T-helper 2 cell (primary cell): ENCODE measurements around the gene MFGE8.

ENCODE experiments used
- DNase-seq, 5 experiments: peaks; one replicate each; pipeline versions ENCODE4 v3.0.0 to v3.0.0-alpha.2; 2012 to 2022

Gene MFGE8

GRCh38 chr15:88871313-88871712 is 41.9 kb downstream of the MFGE8 start:
- DNase-seq, result no peak

- no peak for DNase-seq
These were observed 46.8 kb downstream of the MFGE8 start for GRCh38 chr15:88866295-88866881.

- no peak for DNase-seq
These were observed 47.6 kb downstream of the MFGE8 start for GRCh38 chr15:88865498-88866099.

GRCh38 chr15:88864861-88865497 is 48.2 kb downstream of the MFGE8 start:
- DNase-seq, result no peak

GRCh38 chr15:88863412-88863811 is 49.8 kb downstream of the MFGE8 start:
- DNase-seq, result no peak

GRCh38 chr15:88860212-88860611 is 53.0 kb downstream of the MFGE8 start:
- DNase-seq, result no peak

GRCh38 chr15:88859550-88859949 is 53.6 kb downstream of the MFGE8 start:
- no peak for DNase-seq

- no peak for DNase-seq
These were observed 54.2 kb downstream of the MFGE8 start for GRCh38 chr15:88858934-88859333.

- no peak for DNase-seq
These were observed 60.7 kb downstream of the MFGE8 start for GRCh38 chr15:88852476-88852875.

- DNase-seq, result no peak
These were observed 63.7 kb downstream of the MFGE8 start for GRCh38 chr15:88849376-88850072.
